K562 (cell line): ENCODE measurements around the gene NYAP2.

ENCODE experiments used
- CREB1 ChIP-seq, 2 experiments: sonication (generic) in 1 of 2; formaldehyde crosslinking in 1 of 2; IDR thresholded peaks; 2 replicates each; pipeline versions ENCODE4 v1.6.1 to v1.8.0; 2012 to 2022; ENCODE audit warnings: inconsistent platforms in 1 of 2, mild to moderate bottlenecking in 1 of 2, missing genetic modification reagents in 1 of 2, moderate library complexity in 1 of 2
- EGR1 ChIP-seq: fragments of 450-650 bp; conservative IDR thresholded peaks from 2 replicates; pipeline ENCODE4 v1.6.1; 2017; ENCODE audit warnings: mild to moderate bottlenecking
- KLF16 ChIP-seq: IDR thresholded peaks from 2 replicates; pipeline ENCODE4 v1.6.1; 2016; ENCODE audit warnings: antibody characterized with exemption
- NFIC ChIP-seq: fragments of 450-650 bp; IDR thresholded peaks from 2 replicates; pipeline ENCODE4 v1.6.1; 2017; ENCODE audit warnings: mild to moderate bottlenecking, inconsistent platforms
- NR2C2 ChIP-seq, 2 experiments: fragments of 200-800 bp in 1 of 2; sonication (Bioruptor generic) in 1 of 2; sonication (generic) in 1 of 2; formaldehyde crosslinking in 1 of 2; IDR thresholded peaks; 2 replicates each; pipeline versions ENCODE4 v1.6.1 to v1.8.0; 2016 to 2022; ENCODE audit warnings: mild to moderate bottlenecking in 1 of 2, missing compliant biosample characterization in 1 of 2, missing genetic modification characterization in 1 of 2, missing genetic modification reagents in 1 of 2
- SRF ChIP-seq, 2 experiments: fragments of 250-450, 450-650 bp in 1 of 2; sonication (Bioruptor Pico) in 1 of 2; sonication (generic) in 1 of 2; formaldehyde crosslinking; IDR thresholded peaks; 2 replicates each; pipeline versions ENCODE4 v1.5.0 to v1.5.1; 2020 to 2022; ENCODE audit warnings: mild to moderate bottlenecking in 1 of 2, missing genetic modification reagents in 1 of 2
- TEAD2 ChIP-seq: fragments of 450-650 bp; IDR thresholded peaks from 2 replicates; pipeline ENCODE4 v1.6.1; 2016; ENCODE audit warnings: missing genetic modification characterization, control low read depth, missing compliant biosample characterization
- ZNF830 ChIP-seq: fragments of 250-450 bp; sonication (Bioruptor Pico); IDR thresholded peaks from 2 replicates; pipeline ENCODE4 v1.5.0; 2021; ENCODE audit warnings: mild to moderate bottlenecking

- TF ChIP-seq NR2C2 (CRISPR knock-in tag; IDR thresholded peaks at IDR 0.05) = no peak
- TF ChIP-seq NR2C2 (tag; IDR thresholded peaks at IDR 0.05) = no peak
- no peak for TF ChIP-seq EGR1
- TF ChIP-seq NFIC = no peak
- TF ChIP-seq ZNF830 (CRISPR knock-in tag) = no peak
- no peak for TF ChIP-seq CREB1 (IDR thresholded peaks at IDR 0.05)
- TF ChIP-seq CREB1 (CRISPR knock-in tag; IDR thresholded peaks at IDR 0.05) = no peak
- TF ChIP-seq SRF (CRISPR knock-in tag; IDR thresholded peaks at IDR 0.05) = no peak
- TF ChIP-seq TEAD2 (tag) = no peak
- TF ChIP-seq KLF16 = no peak
Measured at GRCh38 chr2:225462417-225462816, 62.9 kb downstream of the NYAP2 start.
